ENCODE data around the gene SMOC2. TPM values are rescaled to one million over a fixed set of nuclear protein-coding genes. Genes with fewer than 3 reads are reported as not detected.

SMOC2 gene
- total RNA-seq, 1 experiment from 2014 or later: 0.42 TPM

DNA sequence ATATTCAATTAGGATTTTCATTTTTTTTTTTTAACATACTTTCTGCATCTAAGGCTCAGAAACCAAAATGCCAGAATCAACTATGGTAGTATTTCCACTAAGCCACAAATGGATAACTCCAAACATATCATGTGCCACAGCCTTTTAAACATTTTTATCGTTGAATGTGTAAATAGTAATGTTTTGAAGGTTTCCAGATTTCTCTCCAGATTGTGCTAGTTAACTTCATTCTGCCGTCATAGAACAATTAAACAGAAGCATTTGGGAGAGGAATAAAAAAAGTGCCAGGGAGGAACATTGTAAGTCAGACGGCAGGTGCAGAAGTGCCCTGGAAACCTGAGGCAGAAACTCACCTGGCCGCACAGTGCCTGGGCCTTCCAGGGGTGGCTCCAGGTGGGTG, 23.6 kb downstream of the SMOC2 start:
- ChIA-PET POLR2A (no interaction called here), RAD21 (ENCODE audit: low non-redundant PET in 1 of 2, low total read pairs in 2 of 2, uncharacterized antibody in 2 of 2, unreplicated experiment in 2 of 2) (no interaction called here), CTCF (no interaction called here)
- no peaks in the 10 kb centered on the region for H3K79me2 ChIP-seq (ENCODE audit: insufficient read depth, low read length)
- no TSS peak for BruUV-seq (replicated peaks)
- ATAC-seq: no peak
- H3K9ac ChIP-seq (ENCODE audit: low read length): no peak overlapping the region
- DNase-seq (ENCODE audit: low read depth, low spot score): no peak
- intact Hi-C loops (cut with micrococcal nuclease): no loop called here
- H2AFZ ChIP-seq (ENCODE audit: low read depth, low read length, poor library complexity, severe bottlenecking): no peak overlapping the region
- H4K20me1 ChIP-seq (ENCODE audit: insufficient read depth): no peaks in the 10 kb centered on the region
- TF ChIP-seq SIN3A (IDR thresholded peaks at IDR 0.05; ENCODE audit: low read depth) (no peak), ZFX (IDR thresholded peaks at IDR 0.05) (no peak), RAD21 (IDR thresholded peaks at IDR 0.05; ENCODE audit: low read depth) (no peak), YY1 (IDR thresholded peaks at IDR 0.05; ENCODE audit: extremely low read depth, insufficient replicate concordance, low read depth, low read length) (no peak), SP1 (IDR thresholded peaks at IDR 0.05; ENCODE audit: low read depth) (no peak), EZH2 (IDR thresholded peaks at IDR 0.05) (no peak), POLR2A (IDR thresholded peaks at IDR 0.05; ENCODE audit: borderline replicate concordance, extremely low read depth, insufficient read depth, insufficient read length) (no peak), EZH2phosphoT487 (IDR thresholded peaks at IDR 0.05; ENCODE audit: borderline replicate concordance) (no peak), ELF1 (IDR thresholded peaks at IDR 0.05; ENCODE audit: borderline replicate concordance, low read depth) (no peak), TCF7L2 (IDR thresholded peaks at IDR 0.05; ENCODE audit: borderline replicate concordance, extremely low read depth, insufficient read depth, insufficient read length) (no peak), SRF (IDR thresholded peaks at IDR 0.05; ENCODE audit: low read depth) (no peak), CBX3 (IDR thresholded peaks at IDR 0.05; ENCODE audit: low read depth) (no peak), CEBPB (IDR thresholded peaks at IDR 0.05; ENCODE audit: low read depth) (no peak), FOSL1 (IDR thresholded peaks at IDR 0.05; ENCODE audit: low read depth) (no peak), POLR2AphosphoS5 (IDR thresholded peaks at IDR 0.05; ENCODE audit: low read depth, low read length) (no peak), JUND (IDR thresholded peaks at IDR 0.05) (no peak)
- TF ChIP-seq, protein P1, sequence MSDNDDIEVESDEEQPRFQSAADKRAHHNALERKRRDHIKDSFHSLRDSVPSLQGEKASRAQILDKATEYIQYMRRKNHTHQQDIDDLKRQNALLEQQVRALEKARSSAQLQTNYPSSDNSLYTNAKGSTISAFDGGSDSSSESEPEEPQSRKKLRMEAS (IDR thresholded peaks at IDR 0.05): no peak
- TF ChIP-seq, protein P2, sequence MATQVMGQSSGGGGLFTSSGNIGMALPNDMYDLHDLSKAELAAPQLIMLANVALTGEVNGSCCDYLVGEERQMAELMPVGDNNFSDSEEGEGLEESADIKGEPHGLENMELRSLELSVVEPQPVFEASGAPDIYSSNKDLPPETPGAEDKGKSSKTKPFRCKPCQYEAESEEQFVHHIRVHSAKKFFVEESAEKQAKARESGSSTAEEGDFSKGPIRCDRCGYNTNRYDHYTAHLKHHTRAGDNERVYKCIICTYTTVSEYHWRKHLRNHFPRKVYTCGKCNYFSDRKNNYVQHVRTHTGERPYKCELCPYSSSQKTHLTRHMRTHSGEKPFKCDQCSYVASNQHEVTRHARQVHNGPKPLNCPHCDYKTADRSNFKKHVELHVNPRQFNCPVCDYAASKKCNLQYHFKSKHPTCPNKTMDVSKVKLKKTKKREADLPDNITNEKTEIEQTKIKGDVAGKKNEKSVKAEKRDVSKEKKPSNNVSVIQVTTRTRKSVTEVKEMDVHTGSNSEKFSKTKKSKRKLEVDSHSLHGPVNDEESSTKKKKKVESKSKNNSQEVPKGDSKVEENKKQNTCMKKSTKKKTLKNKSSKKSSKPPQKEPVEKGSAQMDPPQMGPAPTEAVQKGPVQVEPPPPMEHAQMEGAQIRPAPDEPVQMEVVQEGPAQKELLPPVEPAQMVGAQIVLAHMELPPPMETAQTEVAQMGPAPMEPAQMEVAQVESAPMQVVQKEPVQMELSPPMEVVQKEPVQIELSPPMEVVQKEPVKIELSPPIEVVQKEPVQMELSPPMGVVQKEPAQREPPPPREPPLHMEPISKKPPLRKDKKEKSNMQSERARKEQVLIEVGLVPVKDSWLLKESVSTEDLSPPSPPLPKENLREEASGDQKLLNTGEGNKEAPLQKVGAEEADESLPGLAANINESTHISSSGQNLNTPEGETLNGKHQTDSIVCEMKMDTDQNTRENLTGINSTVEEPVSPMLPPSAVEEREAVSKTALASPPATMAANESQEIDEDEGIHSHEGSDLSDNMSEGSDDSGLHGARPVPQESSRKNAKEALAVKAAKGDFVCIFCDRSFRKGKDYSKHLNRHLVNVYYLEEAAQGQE (IDR thresholded peaks at IDR 0.05; ENCODE audit: low read depth): no peak
- no peaks in the 10 kb centered on the region for H3K4me1 ChIP-seq (ENCODE audit: control insufficient read depth in 1 of 2, insufficient read depth in 2 of 2, low read length in 2 of 2)
- no peak overlapping the region for H3K4me3 ChIP-seq (replicated peaks in 1 of 2; ENCODE audit: low read depth in 1 of 2, low read length in 2 of 2)
- no peaks in the 10 kb centered on the region for H3K9me3 ChIP-seq (ENCODE audit: control insufficient read depth in 1 of 2, insufficient read depth in 1 of 2, low read depth in 1 of 2, low read length in 2 of 2)
- H3K4me2 ChIP-seq (ENCODE audit: low read length): no peak overlapping the region
- H3K36me3 ChIP-seq (ENCODE audit: control insufficient read depth in 1 of 2, insufficient read depth in 2 of 2, low read length in 2 of 2): no peaks in the 10 kb centered on the region
- no peak overlapping the region for H3K27ac ChIP-seq (ENCODE audit: low read depth, low read length)
- H3K9me2 ChIP-seq (ENCODE audit: insufficient read depth): no peaks in the 10 kb centered on the region
- H3K27me3 ChIP-seq (ENCODE audit: insufficient read depth, low read length): peaks cover 24% of the 10 kb centered on the region
